ENCODE data around the gene HS2ST1.

HS2ST1 gene

GRCh38 chr1:87074001-87074795 lies 159.8 kb downstream of the HS2ST1 start:
- no peak for DNase-seq

- no peak for DNase-seq
These were observed 163.7 kb downstream of the HS2ST1 start for GRCh38 chr1:87077959-87078639.

DNA sequence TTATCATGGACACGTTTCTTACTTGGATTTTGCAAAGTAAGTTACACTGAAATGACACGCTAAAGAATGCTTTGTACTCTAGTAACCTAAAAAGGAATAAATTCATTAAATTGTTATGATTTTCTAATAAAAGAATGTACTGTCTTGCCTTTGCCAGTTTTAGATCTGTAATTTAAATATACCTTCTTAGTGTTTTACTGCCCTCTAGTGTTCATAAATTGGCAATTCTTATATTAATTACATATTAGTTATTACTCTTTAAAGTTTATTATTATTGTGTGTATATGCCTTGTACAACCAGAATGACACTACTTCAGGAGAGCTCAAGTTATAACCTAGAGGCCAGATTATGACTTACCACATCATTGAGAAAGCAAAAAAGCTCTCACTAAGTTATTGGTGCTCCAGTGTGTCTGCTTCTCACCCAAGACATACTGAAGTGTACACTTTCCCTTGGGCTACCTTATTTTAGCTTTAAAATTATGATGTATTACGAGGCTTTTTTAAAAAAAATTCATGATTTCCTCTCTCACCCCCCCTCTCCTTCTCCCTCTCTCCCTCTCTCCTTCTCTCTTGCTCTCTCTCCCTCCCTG lies 169.9 kb downstream of the HS2ST1 start:
- DNase-seq: peak; percentile 11

- DNase-seq: no peak
These were observed 171.7 kb downstream of the HS2ST1 start for GRCh38 chr1:87086120-87086519.

DNA sequence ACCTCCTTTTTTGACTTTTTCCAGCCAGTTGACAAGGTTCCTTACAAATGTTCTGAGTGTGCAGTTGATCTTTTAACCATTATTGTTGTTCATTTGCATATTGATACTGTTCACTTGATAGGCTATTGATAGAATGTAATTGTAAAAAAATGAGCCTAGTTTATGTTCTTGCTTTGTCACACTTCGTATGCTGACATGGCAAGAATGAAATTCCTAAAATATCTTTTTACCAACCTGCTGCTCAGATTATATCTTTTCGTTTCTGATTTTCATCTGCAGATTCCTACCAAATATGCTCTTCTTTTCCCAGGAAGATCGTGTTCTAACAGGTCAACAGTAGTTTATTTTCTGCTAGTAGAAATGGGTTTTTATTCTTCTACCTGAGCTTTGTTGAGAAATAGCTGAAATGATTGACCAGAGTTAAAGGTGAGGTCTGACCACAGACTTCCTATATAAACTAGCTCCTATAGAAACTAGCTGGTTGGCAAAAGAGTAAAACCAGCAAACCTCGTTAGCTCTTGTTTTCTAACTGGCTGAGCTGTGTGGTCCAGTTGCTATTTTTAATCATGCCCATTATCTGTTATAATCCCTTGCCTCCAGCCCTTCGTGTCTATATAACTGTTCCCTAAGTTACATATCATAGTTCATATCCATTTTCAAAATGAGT lies 174.8 kb downstream of the HS2ST1 start:
- DNase-seq: no peak

- no peak for DNase-seq
These were observed 175.4 kb downstream of the HS2ST1 start for GRCh38 chr1:87089823-87090222.

- no peak for DNase-seq
These were observed 177.0 kb downstream of the HS2ST1 start for GRCh38 chr1:87091425-87091824.

- DNase-seq: no peak
These were observed 178.4 kb downstream of the HS2ST1 start for GRCh38 chr1:87092846-87093245.

DNA sequence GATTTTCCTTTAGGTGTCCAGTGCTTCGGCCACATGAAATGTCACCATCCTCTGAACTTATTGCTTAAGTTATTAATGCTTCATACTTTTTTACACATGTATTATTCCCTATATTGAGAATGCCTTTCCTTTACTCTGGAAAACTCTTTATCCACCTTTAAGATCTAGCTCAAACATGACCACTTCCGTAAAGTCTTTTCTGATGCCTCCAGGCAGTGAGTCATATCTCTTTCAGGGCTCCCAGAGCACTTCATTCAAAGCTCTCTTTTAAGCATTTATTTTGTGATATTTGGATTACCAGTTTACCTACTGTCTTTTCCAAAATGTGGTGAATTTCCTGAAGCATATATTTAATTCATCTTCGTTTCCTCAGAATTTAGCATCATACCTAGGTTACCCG lies 178.9 kb downstream of the HS2ST1 start:
- no peak for DNase-seq

DNA sequence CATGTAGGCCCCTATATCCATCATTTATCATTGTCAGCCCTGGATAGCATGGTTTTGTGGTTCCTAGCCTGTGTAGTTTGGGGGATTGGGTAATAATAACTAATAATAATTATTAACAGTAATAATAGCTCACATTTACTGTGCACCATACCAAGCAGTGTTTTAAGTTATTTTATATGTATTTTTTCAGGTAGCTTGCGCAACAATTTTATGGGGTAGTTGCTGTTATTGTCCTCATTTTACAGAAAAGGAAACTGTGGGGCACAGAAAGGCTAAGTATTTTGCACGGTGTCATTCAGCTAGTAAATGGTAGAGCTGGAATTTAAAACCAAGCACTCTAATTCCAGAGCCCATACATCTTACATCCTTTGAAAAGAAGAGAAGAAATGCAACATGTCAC lies 179.8 kb downstream of the HS2ST1 start:
- DNase-seq: no peak

- no peak for DNase-seq
These were observed 185.8 kb downstream of the HS2ST1 start for GRCh38 chr1:87100271-87100670.

DNA sequence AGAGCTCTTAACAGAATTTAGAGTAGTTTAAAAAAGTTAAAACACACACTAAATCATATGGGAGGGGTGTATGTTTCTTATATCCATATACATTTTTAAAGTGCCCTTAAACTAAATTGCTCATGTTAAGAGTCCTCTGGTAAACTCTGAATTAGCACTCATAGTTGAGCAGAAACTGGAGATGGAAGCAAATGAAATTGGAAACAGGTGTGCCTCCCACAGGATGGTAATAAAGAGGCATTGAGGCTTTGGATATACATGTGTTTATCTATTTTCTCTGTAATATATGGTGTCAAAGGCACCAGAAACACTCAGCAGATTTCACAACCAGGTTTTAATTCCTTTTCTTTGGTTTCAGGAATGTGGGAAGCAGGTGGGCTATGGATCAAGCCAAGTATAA lies 188.6 kb downstream of the HS2ST1 start:
- DNase-seq: no peak

DNA sequence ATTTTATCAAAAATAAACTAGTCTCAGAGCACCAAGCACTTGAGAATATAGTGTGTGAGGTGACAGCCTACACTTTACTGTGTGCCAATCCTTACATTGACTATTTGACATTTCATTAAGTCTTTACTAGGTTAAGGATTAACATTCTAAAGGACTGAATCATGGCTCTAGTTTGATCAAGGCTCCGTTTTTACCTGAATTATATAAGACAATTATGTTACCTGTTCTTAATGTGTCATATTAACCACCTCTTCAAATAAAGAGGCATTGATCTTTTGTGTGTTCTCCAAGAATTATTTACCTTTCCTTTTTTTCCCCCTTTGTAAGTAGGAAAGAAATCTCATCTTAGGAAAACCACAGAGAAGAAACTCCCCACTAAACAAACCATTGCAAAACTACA lies 189.7 kb downstream of the HS2ST1 start:
- DNase-seq: no peak

GRCh38 chr1:87104945-87105344 lies 190.5 kb downstream of the HS2ST1 start:
- DNase-seq: no peak

DNA sequence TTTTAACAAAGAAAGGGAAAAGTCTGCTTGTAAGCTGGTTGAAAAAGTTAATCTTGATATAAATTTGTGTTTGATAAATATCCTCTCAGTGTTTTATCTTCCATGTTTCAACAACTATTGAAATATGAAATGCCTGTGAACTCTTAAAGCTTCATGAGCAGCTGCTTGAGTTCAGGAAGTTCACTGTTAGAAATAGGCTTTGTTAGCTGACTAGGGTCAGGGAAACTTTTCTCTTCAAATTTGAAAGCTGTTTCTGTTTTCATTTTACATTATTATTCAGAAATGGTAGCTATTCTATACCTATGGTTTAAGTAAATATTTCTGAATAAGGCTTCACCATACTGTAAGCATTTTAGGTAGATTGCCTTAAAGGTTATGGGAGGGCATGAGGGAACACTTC lies 191.7 kb downstream of the HS2ST1 start:
- DNase-seq: no peak

DNA sequence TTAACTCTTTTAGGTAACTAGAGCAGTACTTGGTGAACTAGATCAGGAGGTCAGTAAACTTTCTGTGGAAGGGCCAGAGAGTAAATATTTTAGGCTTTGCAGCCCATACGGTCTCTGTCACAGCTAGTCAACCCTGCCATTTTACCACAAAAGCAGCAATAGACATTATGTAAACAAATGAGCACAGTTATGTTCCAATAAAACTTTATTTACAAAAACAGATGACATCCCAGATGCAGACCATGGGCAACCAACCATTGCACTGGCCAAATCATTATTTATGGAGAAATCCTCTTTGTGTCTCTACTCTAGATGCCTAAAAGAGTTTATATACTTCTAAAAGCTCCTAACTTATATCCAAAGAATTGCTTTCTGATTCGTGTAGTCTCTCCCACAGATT lies 192.4 kb downstream of the HS2ST1 start:
- no peak for DNase-seq

- DNase-seq: no peak
These were observed 193.8 kb downstream of the HS2ST1 start for GRCh38 chr1:87108228-87108627.

DNA sequence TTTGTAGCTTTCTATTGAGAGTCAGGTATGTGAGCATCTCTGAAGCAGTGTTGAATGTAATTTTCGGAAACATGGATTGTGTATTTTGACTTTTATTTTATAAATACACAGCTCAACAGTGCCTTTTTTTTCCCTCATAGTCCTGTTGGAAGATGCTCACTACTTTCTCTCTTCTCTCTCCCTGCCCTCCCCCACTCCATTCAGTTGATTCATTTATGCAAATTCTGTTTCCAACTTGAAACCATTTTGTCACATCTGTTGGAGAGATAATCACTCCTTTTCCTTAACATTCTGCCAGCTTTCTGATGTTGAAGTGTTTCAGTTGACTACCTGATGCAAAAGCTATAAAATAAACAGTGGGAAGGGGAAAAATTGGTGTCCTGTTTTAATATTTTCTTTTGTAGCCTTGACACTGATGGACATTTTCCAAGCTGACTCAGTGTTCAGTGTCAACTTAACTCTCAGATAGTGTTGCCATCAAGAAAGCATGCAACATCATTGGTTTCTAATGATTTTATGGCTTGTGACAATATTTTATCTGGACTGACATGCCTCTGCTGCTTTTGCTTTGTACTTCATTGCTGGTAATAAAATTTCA lies 194.5 kb downstream of the HS2ST1 start:
- no peak for DNase-seq

- DNase-seq: no peak
These were observed 197.4 kb downstream of the HS2ST1 start for GRCh38 chr1:87111659-87112371.

DNA sequence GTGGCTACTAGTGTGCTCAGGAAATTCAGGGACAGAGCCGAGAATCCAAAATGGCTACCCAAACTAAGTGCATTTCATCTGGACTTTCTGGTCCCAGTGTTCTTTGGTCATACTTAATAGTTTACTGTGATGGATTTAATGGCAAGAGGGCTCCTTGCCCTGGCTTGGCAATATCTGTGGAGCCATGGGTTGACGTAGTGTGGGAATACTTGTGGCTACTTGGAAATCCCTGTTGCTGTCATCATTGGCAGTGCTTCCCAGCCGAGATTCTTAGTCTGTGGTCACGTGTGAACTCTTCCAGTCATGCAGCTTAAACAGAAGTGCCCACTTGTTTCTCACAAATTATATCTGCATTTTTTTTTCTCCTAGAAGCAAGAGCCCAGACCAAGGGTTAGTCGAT lies 198.9 kb downstream of the HS2ST1 start:
- no peak for DNase-seq

DNA sequence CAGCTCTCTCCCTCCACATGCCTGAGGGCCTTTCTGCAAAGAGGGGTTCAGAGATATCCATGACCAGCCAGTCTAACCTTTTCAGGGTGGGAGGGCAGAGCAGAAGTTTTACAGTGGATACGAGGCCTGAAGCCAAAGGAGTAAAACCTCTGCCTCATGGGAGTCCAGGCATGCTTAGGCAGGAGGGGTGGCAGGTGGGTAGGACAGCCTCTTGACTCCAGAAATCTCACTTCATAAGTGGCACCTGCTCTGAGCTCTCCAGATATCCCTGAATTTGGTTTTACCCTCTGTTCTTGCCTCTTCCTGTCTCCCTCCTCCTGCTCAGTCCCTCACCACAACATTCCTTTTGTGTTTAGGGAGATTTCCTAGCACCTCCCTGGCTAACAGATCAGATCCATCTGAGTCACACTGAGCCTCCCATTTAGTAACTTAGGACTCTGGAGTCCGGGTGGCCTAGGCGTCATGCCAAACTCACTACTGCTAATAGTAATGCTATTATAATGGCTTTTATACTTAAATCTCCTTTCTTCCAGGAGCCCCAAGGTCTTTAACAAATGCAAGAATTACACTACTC lies 201.0 kb downstream of the HS2ST1 start:
- DNase-seq: no peak

GRCh38 chr1:87115891-87116290 lies 201.5 kb downstream of the HS2ST1 start:
- DNase-seq: no peak
